GM10266 (cell line): ENCODE measurements around the gene CDC27.
"Not testable (repeated sequence)": the region's sequence is repeated elsewhere in the genome, so short reads cannot be mapped to it uniquely, and the experiment has no call there.

Source experiments
- DNase-seq: peaks from one replicate; pipeline ENCODE4 v3.0.0; 2012; ENCODE audit errors: extremely low spot score
- CTCF ChIP-seq: IDR thresholded peaks from 2 replicates; pipeline ENCODE4 v1.5.1; 2012; ENCODE audit warnings: mild to moderate bottlenecking, low read depth; ENCODE audit not compliant: control insufficient read depth, insufficient read depth; ENCODE audit errors: missing control alignments

CDC27 gene

GRCh38 chr17:47177261-47177660 lies 11.8 kb downstream of the CDC27 start:
- no peak for DNase-seq
- no peak for TF ChIP-seq CTCF

DNA sequence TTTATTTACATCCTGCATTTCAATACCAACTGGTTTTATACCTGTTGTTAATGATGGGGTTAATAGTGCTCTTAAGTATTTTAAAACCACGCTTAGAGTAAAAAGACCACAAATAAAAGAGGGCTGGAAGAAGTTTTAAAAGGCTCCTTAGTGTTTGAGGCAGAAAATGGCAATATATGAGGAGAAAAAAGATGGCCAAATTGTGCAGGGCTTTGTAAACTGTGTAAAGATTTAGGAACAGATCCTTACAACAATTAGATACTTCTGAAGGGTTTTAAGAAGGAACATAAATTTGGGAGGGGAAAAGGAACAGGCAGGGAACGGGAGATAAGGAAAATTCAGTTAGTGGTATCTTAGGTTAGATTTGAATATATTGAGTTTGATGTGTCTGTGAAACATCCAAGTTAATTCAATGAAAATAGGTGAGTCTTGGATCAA lies 12.7 kb downstream of the CDC27 start:
- no peak for TF ChIP-seq CTCF
- no peak for DNase-seq

GRCh38 chr17:47174823-47175222 lies 14.3 kb downstream of the CDC27 start:
- DNase-seq = not testable (repeated sequence)

DNA sequence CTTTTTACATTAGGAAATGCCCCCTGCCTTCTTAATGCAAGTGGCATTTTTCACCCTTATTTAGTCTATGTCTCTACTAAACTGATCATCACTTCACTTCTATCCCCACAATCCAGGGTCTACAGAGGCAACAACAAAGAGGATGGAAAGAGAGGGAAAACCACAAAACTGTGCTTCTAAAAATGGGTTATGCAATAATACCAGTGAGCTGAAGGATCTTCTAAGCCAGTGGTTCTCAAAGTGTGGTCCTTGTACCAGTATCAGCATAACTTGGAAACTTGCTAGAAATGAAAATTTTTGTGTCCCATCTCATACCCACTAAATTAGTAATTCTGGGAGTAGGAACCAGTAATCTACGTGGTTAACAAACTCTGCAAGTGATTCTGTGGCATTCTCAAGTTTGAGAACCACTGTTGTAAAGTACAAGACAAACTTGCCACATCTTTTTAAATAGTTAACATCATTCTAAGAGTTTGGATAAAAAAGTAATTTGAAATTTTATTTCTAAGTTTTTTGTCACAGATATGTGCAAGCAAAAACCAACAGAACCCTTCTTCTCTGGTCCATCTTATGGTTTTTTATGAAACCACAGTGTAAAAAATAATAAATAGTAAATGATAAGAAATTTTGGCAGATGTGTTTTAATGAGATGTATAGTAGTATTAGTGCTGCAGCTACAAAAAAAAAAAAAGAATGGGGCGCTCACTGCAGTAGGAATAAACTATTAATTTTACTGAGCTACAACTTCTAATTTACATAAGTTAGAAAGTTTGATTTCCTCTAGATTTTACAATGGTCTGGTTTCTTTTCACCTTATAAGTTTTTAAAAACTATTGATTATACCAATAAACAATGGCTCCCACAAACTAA lies 16.2 kb downstream of the CDC27 start:
- no peak for TF ChIP-seq CTCF
- no peak for DNase-seq

- TF ChIP-seq CTCF = no peak
- DNase-seq = no peak
Measured at GRCh38 chr17:47170710-47171109, 18.4 kb downstream of the CDC27 start.

GRCh38 chr17:47168896-47169295 lies 20.2 kb downstream of the CDC27 start:
- DNase-seq = not testable (repeated sequence)

GRCh38 chr17:47166854-47167253 lies 22.2 kb downstream of the CDC27 start:
- DNase-seq = not testable (repeated sequence)

DNA sequence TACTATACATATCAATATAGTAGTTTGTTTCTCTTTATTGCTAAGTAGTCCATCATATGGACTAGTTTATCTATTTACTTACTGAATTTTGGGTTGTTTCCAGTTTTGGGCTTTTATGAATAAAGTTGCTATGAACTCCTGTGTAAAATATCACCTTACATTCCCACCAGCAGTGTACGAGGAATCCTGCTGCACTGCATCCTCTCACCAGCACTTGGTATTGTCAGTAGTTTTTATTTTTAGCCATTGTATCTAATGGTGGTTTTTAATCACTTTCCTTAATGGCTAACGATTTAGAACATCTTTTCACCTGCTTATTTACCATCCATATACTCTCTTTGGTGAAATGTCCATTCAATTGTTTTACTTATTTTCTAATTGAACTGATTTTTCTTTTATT lies 24.0 kb downstream of the CDC27 start:
- DNase-seq = no peak

More for the DNA sequence above, 24.0 kb downstream of the CDC27 start:
- TF ChIP-seq CTCF = no peak
